CD4-positive, alpha-beta T cell treated with Interleukin-6 at 100 ng/mL for 8 hours (primary cell): ENCODE data around the gene COL17A1.

Experiments
- DNase-seq: peaks from one replicate; pipeline ENCODE4 v3.0.0-alpha.2; 2020; ENCODE audit warnings: mixed read lengths, low spot score

COL17A1 gene

GRCh38 chr10:104032144-104032775, 53.4 kb downstream of the COL17A1 start:
- no peak for DNase-seq

- DNase-seq: no peak
Observed at GRCh38 chr10:104031631-104032030, 54.0 kb downstream of the COL17A1 start.

GRCh38 chr10:104029521-104029860, 56.2 kb downstream of the COL17A1 start:
- no peak for DNase-seq

GRCh38 chr10:104028823-104029520, 56.7 kb downstream of the COL17A1 start:
- no peak for DNase-seq

- DNase-seq: no peak
Observed at GRCh38 chr10:104028146-104028545, 57.5 kb downstream of the COL17A1 start.

- no peak for DNase-seq
Observed at GRCh38 chr10:104026762-104027161, 58.9 kb downstream of the COL17A1 start.

GRCh38 chr10:104025524-104025923, 60.2 kb downstream of the COL17A1 start:
- no peak for DNase-seq

GRCh38 chr10:104022026-104022425, 63.7 kb downstream of the COL17A1 start:
- no peak for DNase-seq

- no peak for DNase-seq
Observed at GRCh38 chr10:104021246-104021645, 64.4 kb downstream of the COL17A1 start.

GRCh38 chr10:104020020-104020419, 65.7 kb downstream of the COL17A1 start:
- no peak for DNase-seq

- no peak for DNase-seq
Observed at GRCh38 chr10:104018471-104018870, 67.2 kb downstream of the COL17A1 start.

- no peak for DNase-seq
Observed at GRCh38 chr10:104016661-104017060, 69.0 kb downstream of the COL17A1 start.

- no peak for DNase-seq
Observed at GRCh38 chr10:104014176-104014575, 71.5 kb downstream of the COL17A1 start.

- no peak for DNase-seq
Observed at GRCh38 chr10:104013489-104013888, 72.2 kb downstream of the COL17A1 start.

- no peak for DNase-seq
Observed at GRCh38 chr10:104011904-104012303, 73.8 kb downstream of the COL17A1 start.

GRCh38 chr10:104005172-104005863, 80.4 kb downstream of the COL17A1 start:
- no peak for DNase-seq

- DNase-seq: no peak
Observed at GRCh38 chr10:104002911-104003310, 82.8 kb downstream of the COL17A1 start.

- DNase-seq: no peak
Observed at GRCh38 chr10:103998805-103999204, 86.9 kb downstream of the COL17A1 start.

- no peak for DNase-seq
Observed at GRCh38 chr10:103995134-103995533, 90.5 kb downstream of the COL17A1 start.

GRCh38 chr10:103991393-103992128, 94.1 kb downstream of the COL17A1 start:
- DNase-seq: no peak

GRCh38 chr10:103990531-103990930, 95.1 kb downstream of the COL17A1 start:
- no peak for DNase-seq

- no peak for DNase-seq
Observed at GRCh38 chr10:103990121-103990520, 95.6 kb downstream of the COL17A1 start.

- no peak for DNase-seq
Observed at GRCh38 chr10:103986360-103986759, 99.3 kb downstream of the COL17A1 start.
